Neural cell (in vitro differentiated cells): Measurements from ENCODE around the gene NELL2. TPM values are rescaled to one million over a fixed set of nuclear protein-coding genes. Genes with fewer than 3 reads are reported as not detected.

Source experiments
- H2AFZ ChIP-seq: fragments of 200-600, 300-800 bp; sonication (generic), shearing (Covaris generic); 2 replicates; pipeline ENCODE4 v1.6.0; 2014; ENCODE audit warnings: low read depth, mild to moderate bottlenecking, antibody characterized with exemption, low read length, moderate library complexity
- H3F3A ChIP-seq: fragments of 200-600 bp; shearing (Covaris generic); 2 replicates; pipeline ENCODE4 v1.6.1; 2016; ENCODE audit warnings: mild to moderate bottlenecking, moderate library complexity, mixed read lengths, antibody characterized with exemption, low read length; ENCODE audit not compliant: insufficient read depth, poor library complexity, severe bottlenecking
- H3K27ac ChIP-seq: fragments of 200-600, 300-800 bp; sonication (generic), shearing (Covaris generic); 2 replicates; pipeline ENCODE4 v1.5.1; 2014; ENCODE audit warnings: mild to moderate bottlenecking, low read length, moderate library complexity
- H3K27me3 ChIP-seq: fragments of 300-800, 200-600 bp; sonication (generic), shearing (Covaris generic); 2 replicates; pipeline ENCODE4 v1.6.0; 2014; ENCODE audit warnings: mild to moderate bottlenecking, low read depth, low read length, moderate library complexity; ENCODE audit not compliant: insufficient read depth
- H3K36me3 ChIP-seq: fragments of 300-800, 200-600 bp; sonication (generic), shearing (Covaris generic); 2 replicates; pipeline ENCODE4 v1.5.1; 2014; ENCODE audit warnings: mild to moderate bottlenecking, antibody characterized with exemption, low read length, moderate library complexity; ENCODE audit not compliant: insufficient read depth
- H3K4me2 ChIP-seq: fragments of 300-800, 200-600 bp; sonication (generic), shearing (Covaris generic); 2 replicates; pipeline ENCODE4 v1.6.0; 2014; ENCODE audit warnings: mild to moderate bottlenecking, low read length
- H3K4me3 ChIP-seq: fragments of 300-800, 200-600 bp; sonication (generic), shearing (Covaris generic); 2 replicates; pipeline ENCODE4 v1.5.1; 2014; ENCODE audit warnings: mild to moderate bottlenecking, low read length, moderate library complexity
- H3K79me2 ChIP-seq: fragments of 200-600 bp; shearing (Covaris generic); replicated peaks from 2 replicates; pipeline ENCODE4 v1.6.0; 2014; ENCODE audit warnings: mild to moderate bottlenecking, low read length, moderate library complexity; ENCODE audit not compliant: insufficient read depth
- H3K9ac ChIP-seq: fragments of 300-800, 200-600 bp; sonication (generic), shearing (Covaris generic); 2 replicates; pipeline ENCODE4 v1.6.1; 2016; ENCODE audit warnings: mild to moderate bottlenecking, low read length, mixed read lengths
- H3K9me2 ChIP-seq: fragments of 200-600 bp; shearing (Covaris generic); 2 replicates; pipeline ENCODE4 v1.6.1; 2016; ENCODE audit warnings: mild to moderate bottlenecking, low read length, mixed read lengths; ENCODE audit not compliant: insufficient read depth
- H3K9me3 ChIP-seq: fragments of 200-600, 300-800 bp; sonication (generic), shearing (Covaris generic); 2 replicates; pipeline ENCODE4 v1.6.1; 2016; ENCODE audit warnings: mild to moderate bottlenecking, mixed run types, low read length, moderate library complexity, mixed read lengths
- H4K20me1 ChIP-seq: fragments of 200-600 bp; shearing (Covaris generic); 2 replicates; pipeline ENCODE4 v1.6.1; 2016; ENCODE audit warnings: mild to moderate bottlenecking, mixed run types; ENCODE audit not compliant: insufficient read depth
- EP300 ChIP-seq: fragments of 450-650 bp; conservative IDR thresholded peaks from 2 replicates; pipeline ENCODE4 v1.6.1; 2014; ENCODE audit warnings: antibody characterized with exemption, mild to moderate bottlenecking, moderate library complexity; ENCODE audit not compliant: poor library complexity, severe bottlenecking
- EZH2 ChIP-seq: fragments of 200-600, 300-800 bp; shearing (Covaris generic), sonication (generic); IDR thresholded peaks from 2 replicates; pipeline ENCODE4 v1.6.1; 2014; ENCODE audit warnings: antibody characterized with exemption, low read length, borderline replicate concordance, mild to moderate bottlenecking; ENCODE audit not compliant: insufficient read depth, poor library complexity, severe bottlenecking
- MXI1 ChIP-seq: fragments of 450-650 bp; conservative IDR thresholded peaks from 2 replicates; pipeline ENCODE4 v1.6.1; 2014; ENCODE audit warnings: antibody characterized with exemption, mild to moderate bottlenecking; ENCODE audit not compliant: poor library complexity, severe bottlenecking
- POLR2AphosphoS5 ChIP-seq: IDR thresholded peaks from 2 replicates; pipeline ENCODE4 v1.6.1; 2012
- RAD21 ChIP-seq: fragments of 450-650 bp; conservative IDR thresholded peaks from 2 replicates; pipeline ENCODE4 v1.6.1; 2014; ENCODE audit warnings: antibody characterized with exemption, mild to moderate bottlenecking, moderate library complexity
- REST ChIP-seq: IDR thresholded peaks from 2 replicates; pipeline ENCODE4 v1.6.1; 2012; ENCODE audit warnings: borderline replicate concordance
- SMC3 ChIP-seq: fragments of 450-650 bp; conservative IDR thresholded peaks from 2 replicates; pipeline ENCODE4 v1.6.1; 2014; ENCODE audit warnings: antibody characterized with exemption, mild to moderate bottlenecking, moderate library complexity; ENCODE audit not compliant: poor library complexity
- TAF1 ChIP-seq: IDR thresholded peaks from 2 replicates; pipeline ENCODE4 v1.6.1; 2012; ENCODE audit warnings: low read depth
- polyA plus RNA-seq: library from polyadenylated mRNA; depleted of rRNA; stranded (reverse); fragments of >200 nt; gene quantifications from 2 replicates; pipeline ENCODE4 v1.2.3, GENCODE V29; 2014
- TF ChIP-seq, protein P1 (sequence below): fragments of 450-650 bp; IDR thresholded peaks from 2 replicates; pipeline ENCODE4 v1.5.1; 2014; ENCODE audit warnings: antibody characterized with exemption, mild to moderate bottlenecking, moderate library complexity; ENCODE audit not compliant: poor library complexity, severe bottlenecking

NELL2 gene
- polyA plus RNA-seq, 1 donor from 2014 or later: 41.8 TPM

DNA sequence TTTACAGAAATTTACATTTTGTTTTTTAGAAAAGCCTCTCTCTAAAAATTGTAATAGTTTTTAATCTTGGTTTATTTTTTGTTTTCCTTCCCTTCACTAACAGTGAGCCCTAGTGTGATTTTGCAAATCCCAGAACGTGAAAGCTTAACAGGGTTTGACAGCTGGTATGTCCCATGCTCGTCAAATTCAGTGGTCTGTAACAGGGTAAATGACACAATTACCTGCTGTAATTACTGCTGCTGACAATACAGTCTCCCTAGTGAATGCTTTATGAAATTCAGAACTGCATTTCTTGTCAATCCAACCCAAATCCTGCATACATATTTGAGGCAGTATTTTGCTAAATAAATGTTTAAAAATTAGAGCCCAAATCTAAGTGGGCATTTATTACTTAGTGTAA, 249.2 kb downstream of the NELL2 start:
- TF ChIP-seq POLR2AphosphoS5: peak; percentile 83
- TF ChIP-seq TAF1: no peak
- peak; percentile 76 for TF ChIP-seq EP300
- Histone ChIP-seq H3K4me3 (no peak overlapping the region), H3K27ac (no peak overlapping the region), H3K36me3 (no peaks in the 10 kb centered on the region), H2AFZ (no peak overlapping the region), H3K27me3 (no peaks in the 10 kb centered on the region), H4K20me1 (no peaks in the 10 kb centered on the region), H3K9ac (no peak overlapping the region), H3F3A (no peaks in the 10 kb centered on the region), H3K4me2 (no peak overlapping the region), H3K9me2 (no peaks in the 10 kb centered on the region), H3K9me3 (no peaks in the 10 kb centered on the region), H3K79me2 (no peaks in the 10 kb centered on the region)

GRCh38 chr12:44618946-44619345, 257.2 kb downstream of the NELL2 start:
- Histone ChIP-seq H3K9ac (no peak overlapping the region), H3K4me3 (no peak overlapping the region), H3K9me2 (no peaks in the 10 kb centered on the region), H3K9me3 (no peaks in the 10 kb centered on the region), H3K36me3 (no peaks in the 10 kb centered on the region), H3K79me2 (no peaks in the 10 kb centered on the region), H3K4me2 (no peak overlapping the region), H3K27me3 (no peaks in the 10 kb centered on the region), H3K27ac (no peak overlapping the region), H2AFZ (no peak overlapping the region), H4K20me1 (no peaks in the 10 kb centered on the region), H3F3A (no peaks in the 10 kb centered on the region)
- TF ChIP-seq REST (no peak), TAF1 (no peak), EZH2 (no peak), RAD21 (no peak), POLR2AphosphoS5 (no peak), MXI1 (no peak), EP300 (no peak), SMC3 (no peak)
- TF ChIP-seq, protein P1, sequence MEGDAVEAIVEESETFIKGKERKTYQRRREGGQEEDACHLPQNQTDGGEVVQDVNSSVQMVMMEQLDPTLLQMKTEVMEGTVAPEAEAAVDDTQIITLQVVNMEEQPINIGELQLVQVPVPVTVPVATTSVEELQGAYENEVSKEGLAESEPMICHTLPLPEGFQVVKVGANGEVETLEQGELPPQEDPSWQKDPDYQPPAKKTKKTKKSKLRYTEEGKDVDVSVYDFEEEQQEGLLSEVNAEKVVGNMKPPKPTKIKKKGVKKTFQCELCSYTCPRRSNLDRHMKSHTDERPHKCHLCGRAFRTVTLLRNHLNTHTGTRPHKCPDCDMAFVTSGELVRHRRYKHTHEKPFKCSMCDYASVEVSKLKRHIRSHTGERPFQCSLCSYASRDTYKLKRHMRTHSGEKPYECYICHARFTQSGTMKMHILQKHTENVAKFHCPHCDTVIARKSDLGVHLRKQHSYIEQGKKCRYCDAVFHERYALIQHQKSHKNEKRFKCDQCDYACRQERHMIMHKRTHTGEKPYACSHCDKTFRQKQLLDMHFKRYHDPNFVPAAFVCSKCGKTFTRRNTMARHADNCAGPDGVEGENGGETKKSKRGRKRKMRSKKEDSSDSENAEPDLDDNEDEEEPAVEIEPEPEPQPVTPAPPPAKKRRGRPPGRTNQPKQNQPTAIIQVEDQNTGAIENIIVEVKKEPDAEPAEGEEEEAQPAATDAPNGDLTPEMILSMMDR: no peak

- TF ChIP-seq SMC3 (no peak), EP300 (no peak), POLR2AphosphoS5 (no peak), TAF1 (no peak)
- Histone ChIP-seq H3K9me2 (no peaks in the 10 kb centered on the region), H3K79me2 (no peaks in the 10 kb centered on the region), H3K4me2 (no peak overlapping the region), H4K20me1 (no peaks in the 10 kb centered on the region), H3K9ac (no peak overlapping the region), H3K27ac (no peak overlapping the region), H3F3A (no peaks in the 10 kb centered on the region), H3K27me3 (no peaks in the 10 kb centered on the region), H2AFZ (no peak overlapping the region), H3K9me3 (no peaks in the 10 kb centered on the region), H3K36me3 (no peaks in the 10 kb centered on the region), H3K4me3 (no peak overlapping the region)
Measured at GRCh38 chr12:44616402-44616801, 259.7 kb downstream of the NELL2 start.
